Measurements from ENCODE around the gene CTNND2.

The CTNND2 gene

GRCh38 chr5:10984021-10984715 is 920.1 kb downstream of the CTNND2 start:
- ChIA-PET CTCF (interaction anchor here (1.0 kb wide), 1 partner anchor 8 kb away, joined by 4 read pairs; no protein-coding TSS in a partner anchor), POLR2A (no interaction called here)
- TF ChIP-seq, protein P1, sequence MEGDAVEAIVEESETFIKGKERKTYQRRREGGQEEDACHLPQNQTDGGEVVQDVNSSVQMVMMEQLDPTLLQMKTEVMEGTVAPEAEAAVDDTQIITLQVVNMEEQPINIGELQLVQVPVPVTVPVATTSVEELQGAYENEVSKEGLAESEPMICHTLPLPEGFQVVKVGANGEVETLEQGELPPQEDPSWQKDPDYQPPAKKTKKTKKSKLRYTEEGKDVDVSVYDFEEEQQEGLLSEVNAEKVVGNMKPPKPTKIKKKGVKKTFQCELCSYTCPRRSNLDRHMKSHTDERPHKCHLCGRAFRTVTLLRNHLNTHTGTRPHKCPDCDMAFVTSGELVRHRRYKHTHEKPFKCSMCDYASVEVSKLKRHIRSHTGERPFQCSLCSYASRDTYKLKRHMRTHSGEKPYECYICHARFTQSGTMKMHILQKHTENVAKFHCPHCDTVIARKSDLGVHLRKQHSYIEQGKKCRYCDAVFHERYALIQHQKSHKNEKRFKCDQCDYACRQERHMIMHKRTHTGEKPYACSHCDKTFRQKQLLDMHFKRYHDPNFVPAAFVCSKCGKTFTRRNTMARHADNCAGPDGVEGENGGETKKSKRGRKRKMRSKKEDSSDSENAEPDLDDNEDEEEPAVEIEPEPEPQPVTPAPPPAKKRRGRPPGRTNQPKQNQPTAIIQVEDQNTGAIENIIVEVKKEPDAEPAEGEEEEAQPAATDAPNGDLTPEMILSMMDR (IDR thresholded peaks at IDR 0.05; ENCODE audit: control extremely low read depth, extremely low read depth, low read depth, missing control alignments): no peak
- DNase-seq (ENCODE audit: extremely low spot score): no peak

DNA sequence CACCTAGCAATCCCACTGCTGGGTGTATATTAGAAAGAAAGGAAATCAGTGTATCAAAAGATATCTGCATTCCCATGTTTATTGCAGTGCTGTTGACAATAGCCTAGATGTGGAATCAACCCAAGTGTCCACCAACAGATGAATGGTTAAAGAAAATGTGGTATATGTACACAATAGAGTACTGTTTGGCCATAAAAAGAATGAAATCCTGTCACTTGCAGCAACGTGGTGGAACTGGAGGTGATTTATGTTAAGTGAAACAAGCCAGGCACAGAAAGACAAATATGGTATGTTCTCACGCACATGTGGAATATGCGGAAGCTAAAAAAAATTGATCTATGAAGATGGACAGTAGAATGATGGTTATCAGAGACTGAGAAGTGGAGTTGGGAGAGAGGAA is 921.6 kb downstream of the CTNND2 start:
- POLR2A ChIA-PET: no interaction called here
- CTCF ChIA-PET: no interaction called here
- TF ChIP-seq, protein P1 (IDR thresholded peaks at IDR 0.05; ENCODE audit: control extremely low read depth, extremely low read depth, low read depth, missing control alignments): no peak
- no peak for DNase-seq (ENCODE audit: extremely low spot score)

GRCh38 chr5:10981932-10982331 is 922.3 kb downstream of the CTNND2 start:
- no peak for DNase-seq (ENCODE audit: extremely low spot score)
- ChIA-PET CTCF (no interaction called here), POLR2A (no interaction called here)
- TF ChIP-seq, protein P1 (IDR thresholded peaks at IDR 0.05; ENCODE audit: control extremely low read depth, extremely low read depth, low read depth, missing control alignments): no peak

DNA sequence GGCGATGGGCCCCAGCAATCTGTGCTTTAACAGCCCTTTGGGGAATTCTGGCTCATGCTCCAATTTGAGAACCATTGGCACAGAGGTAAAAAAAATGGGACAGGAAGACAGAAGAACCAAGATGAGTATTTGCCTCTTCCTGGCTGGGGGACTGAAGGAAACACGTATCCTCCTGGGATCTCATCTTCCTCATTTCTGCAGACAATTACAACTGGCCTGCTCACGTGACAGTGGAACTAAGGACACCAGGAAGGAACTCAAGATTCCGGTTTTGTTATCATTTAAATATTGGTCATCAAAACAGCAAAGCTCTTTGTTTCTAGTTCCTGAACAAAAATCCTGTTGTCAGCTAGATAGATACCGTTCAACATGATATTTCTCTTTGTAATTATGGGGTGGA is 927.2 kb downstream of the CTNND2 start:
- DNase-seq (ENCODE audit: extremely low spot score): no peak
- TF ChIP-seq, protein P1 (IDR thresholded peaks at IDR 0.05; ENCODE audit: control extremely low read depth, extremely low read depth, low read depth, missing control alignments): no peak
- ChIA-PET POLR2A (no interaction called here), CTCF (interaction anchor here (1.1 to 2.4 kb wide), 3 partner anchors 11 to 150 kb away, joined by 3 to 18 read pairs (median 3); no protein-coding TSS in a partner anchor)

GRCh38 chr5:10975945-10976344 is 928.3 kb downstream of the CTNND2 start:
- TF ChIP-seq, protein P1 (IDR thresholded peaks at IDR 0.05; ENCODE audit: control extremely low read depth, extremely low read depth, low read depth, missing control alignments): no peak
- DNase-seq (ENCODE audit: extremely low spot score): no peak
- ChIA-PET CTCF (interaction anchor here (0.9 to 2.4 kb wide), 4 partner anchors 9 to 12 kb away, joined by 3 to 18 read pairs (median 8); no protein-coding TSS in a partner anchor), POLR2A (no interaction called here)

GRCh38 chr5:10974850-10975249 is 929.4 kb downstream of the CTNND2 start:
- ChIA-PET POLR2A (no interaction called here), CTCF (interaction anchor here (1.4 to 1.8 kb wide), 2 partner anchors 9 to 13 kb away, joined by 3 to 11 read pairs; no protein-coding TSS in a partner anchor)
- TF ChIP-seq, protein P1 (IDR thresholded peaks at IDR 0.05; ENCODE audit: control extremely low read depth, extremely low read depth, low read depth, missing control alignments): no peak
- no peak for DNase-seq (ENCODE audit: extremely low spot score)
